HT-29 (cell line): ENCODE data around the gene AKAP6. TPM values are rescaled to one million over a fixed set of nuclear protein-coding genes. Genes with fewer than 3 reads are reported as not detected.

Experiments
- DNase-seq: peaks from one replicate; pipeline ENCODE4 v3.0.0-alpha.2; 2015; ENCODE audit warnings: low spot score
- total RNA-seq: library from RNA; depleted of rRNA; stranded (reverse); fragments of >200 nt; shearing (Covaris generic); gene quantifications from 2 replicates; pipeline ENCODE4 v1.2.3, GENCODE V29; 2014

Gene AKAP6
- total RNA-seq, 1 experiment from 2014 or later, result 1.3 TPM

GRCh38 chr14:32536175-32536574 is 207.1 kb downstream of the AKAP6 start:
- DNase-seq, result no peak

- no peak for DNase-seq
These were observed 208.1 kb downstream of the AKAP6 start for GRCh38 chr14:32537166-32537565.

DNA sequence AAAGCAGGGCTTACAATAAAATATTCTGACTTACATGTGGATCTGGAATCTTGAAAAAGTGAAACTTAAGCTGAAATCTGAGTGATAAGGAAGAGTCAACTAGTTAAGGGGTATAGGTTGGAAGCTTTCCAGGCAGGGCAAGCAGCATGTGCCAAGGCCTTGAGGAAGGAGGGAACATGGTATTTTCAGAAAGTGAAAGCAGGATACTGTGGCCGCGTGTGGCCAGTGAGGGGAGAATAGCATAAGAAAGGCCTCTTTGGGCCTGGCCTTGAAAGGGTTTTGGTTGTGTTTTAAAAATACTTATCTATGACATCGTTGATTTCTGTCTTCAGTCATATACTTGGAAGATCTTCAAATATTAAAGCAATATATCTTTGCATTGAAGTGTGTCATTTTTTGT is 213.4 kb downstream of the AKAP6 start:
- no peak for DNase-seq

- DNase-seq, result no peak
These were observed 216.0 kb downstream of the AKAP6 start for GRCh38 chr14:32545095-32545494.

DNA sequence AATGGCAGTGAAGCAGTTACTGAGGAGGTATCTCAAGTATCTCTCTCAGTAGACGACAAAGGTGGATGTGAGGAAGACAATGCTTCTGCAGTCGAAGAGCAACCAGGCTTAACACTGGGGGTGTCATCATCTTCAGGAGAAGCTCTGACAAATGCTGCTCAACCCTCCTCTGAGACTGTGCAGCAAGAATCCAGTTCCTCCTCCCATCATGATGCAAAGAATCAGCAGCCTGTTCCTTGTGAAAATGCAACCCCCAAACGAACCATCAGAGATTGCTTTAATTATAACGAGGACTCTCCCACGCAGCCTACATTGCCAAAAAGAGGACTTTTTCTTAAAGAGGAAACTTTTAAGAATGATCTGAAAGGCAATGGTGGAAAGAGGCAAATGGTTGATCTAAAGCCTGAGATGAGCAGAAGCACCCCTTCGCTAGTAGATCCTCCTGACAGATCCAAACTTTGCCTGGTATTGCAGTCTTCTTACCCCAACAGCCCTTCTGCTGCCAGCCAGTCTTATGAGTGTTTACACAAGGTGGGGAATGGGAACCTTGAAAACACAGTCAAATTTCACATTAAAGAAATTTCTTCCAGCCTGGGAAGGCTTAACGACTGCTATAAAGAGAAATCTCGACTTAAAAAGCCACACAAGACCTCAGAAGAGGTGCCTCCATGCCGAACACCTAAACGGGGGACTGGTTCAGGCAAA is 216.6 kb downstream of the AKAP6 start:
- DNase-seq, result no peak

DNA sequence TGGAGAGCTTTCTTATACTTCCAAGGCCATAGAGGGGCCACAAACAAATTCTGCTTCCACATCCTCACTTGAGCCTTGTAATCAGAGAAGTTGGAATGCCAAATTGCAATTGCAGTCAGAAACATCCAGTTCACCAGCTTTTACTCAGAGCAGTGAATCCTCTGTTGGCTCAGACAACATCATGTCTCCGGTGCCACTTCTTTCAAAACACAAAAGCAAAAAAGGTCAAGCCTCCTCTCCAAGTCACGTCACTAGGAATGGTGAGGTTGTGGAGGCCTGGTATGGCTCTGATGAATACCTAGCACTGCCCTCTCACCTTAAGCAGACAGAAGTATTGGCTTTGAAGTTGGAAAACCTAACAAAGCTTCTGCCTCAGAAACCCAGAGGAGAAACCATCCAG is 217.1 kb downstream of the AKAP6 start:
- no peak for DNase-seq

GRCh38 chr14:32552766-32553165 is 223.7 kb downstream of the AKAP6 start:
- no peak for DNase-seq

- DNase-seq, result no peak
These were observed 229.9 kb downstream of the AKAP6 start for GRCh38 chr14:32559048-32559447.

GRCh38 chr14:32559590-32559989 is 230.5 kb downstream of the AKAP6 start:
- DNase-seq, result no peak

DNA sequence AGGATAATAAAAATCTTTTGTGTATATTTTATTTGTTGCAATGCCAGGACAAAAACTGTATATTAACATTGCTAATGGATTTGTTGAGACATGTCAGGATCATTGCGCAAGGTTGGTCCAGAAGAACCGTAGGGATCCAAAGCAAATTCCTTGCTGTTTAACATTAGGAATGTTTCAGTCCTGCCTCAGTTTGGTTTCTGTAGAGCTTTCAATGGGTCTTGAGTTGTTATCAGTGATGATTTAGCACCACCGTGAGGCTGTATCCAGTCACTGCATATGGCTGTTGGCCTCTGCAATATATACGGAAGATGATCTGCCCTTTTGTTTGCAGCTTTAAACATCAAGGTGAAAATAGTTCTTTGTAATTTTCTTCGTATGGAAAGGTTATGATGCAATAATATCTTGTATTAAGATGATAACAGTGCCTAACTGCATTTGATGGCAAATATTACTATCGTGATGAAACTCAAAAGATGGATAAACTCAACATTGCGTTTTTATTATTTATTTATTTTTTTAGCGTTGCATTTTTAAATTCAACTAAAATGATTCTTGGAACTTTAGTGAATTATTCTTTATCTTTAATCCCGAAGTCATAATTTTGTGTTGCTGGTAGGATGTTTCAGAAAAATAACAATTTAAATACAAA is 231.2 kb downstream of the AKAP6 start:
- DNase-seq, result peak; percentile 72

DNA sequence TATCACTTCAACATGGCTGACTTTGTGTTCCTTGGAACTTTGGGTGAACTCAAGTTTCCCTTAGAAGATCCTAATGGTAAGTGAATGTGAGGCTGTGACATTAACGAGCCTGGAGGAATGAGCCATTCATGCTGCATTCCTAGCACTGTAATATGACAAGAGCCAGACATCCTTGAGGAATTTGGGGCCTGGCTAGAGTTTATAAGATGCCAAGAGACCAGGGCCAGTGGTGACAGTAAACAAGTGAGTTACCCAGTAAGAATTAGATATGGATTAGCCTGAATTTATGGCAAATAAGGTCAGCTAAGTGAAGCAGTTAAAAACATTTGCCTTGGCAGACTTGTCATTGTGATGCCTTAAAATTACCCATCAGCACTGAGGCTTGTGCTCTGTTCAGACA is 232.4 kb downstream of the AKAP6 start:
- no peak for DNase-seq

DNA sequence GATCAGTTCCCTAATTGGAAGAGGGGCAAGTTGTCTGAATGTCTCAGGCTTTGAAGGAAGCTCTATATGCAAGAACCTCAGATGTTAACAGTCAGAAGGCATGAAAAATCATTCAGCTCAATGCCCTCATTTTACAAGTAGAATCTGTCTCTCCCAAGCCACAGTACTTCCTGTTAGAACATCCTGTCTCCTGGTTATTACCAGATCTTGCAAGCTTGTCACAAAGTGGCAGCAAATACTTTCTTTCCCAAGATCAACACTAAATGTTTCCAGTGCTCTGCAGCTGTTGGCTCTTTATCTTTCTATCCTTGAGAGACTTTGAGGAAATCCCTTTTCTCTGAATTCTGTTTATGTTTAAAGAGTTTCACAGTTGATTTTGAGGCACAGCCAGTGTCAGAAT is 235.5 kb downstream of the AKAP6 start:
- DNase-seq, result no peak

GRCh38 chr14:32565256-32565655 is 236.2 kb downstream of the AKAP6 start:
- DNase-seq, result no peak

- no peak for DNase-seq
These were observed 238.7 kb downstream of the AKAP6 start for GRCh38 chr14:32567543-32568384.

GRCh38 chr14:32571551-32571950 is 242.5 kb downstream of the AKAP6 start:
- no peak for DNase-seq

- no peak for DNase-seq
These were observed 243.1 kb downstream of the AKAP6 start for GRCh38 chr14:32571995-32572866.

DNA sequence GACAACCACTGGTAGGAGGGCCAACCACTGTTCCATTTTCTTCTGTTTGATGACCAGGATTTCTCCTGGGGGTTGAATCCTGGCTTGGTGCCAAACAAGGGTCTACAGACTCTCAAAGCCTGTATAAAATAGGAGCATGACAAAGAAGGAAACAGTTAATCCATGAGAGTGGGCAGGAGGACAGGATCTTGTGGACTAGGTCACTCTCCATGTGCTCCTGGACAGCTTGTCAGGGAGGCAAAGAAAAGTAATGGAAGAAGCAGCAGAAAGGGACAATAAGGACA is 243.7 kb downstream of the AKAP6 start:
- no peak for DNase-seq

DNA sequence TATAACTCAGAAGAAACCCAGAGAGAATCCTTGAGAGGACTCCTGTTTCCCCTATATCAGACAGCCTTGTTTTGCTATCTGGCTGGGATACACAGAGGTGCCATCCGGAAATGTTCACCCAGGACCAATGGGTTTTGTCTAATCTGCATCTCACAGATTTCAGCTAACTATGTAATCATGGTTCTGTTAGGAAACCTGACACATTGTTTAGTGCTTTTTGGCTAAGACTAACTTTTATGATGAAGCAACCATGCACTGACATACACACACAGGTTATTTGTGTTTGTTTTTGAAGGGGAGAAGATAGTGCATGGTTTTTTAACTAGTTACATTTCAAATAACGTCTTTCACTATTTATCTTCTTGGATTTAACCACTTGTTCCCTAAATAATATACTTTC is 245.2 kb downstream of the AKAP6 start:
- no peak for DNase-seq

GRCh38 chr14:32576088-32576795 is 247.1 kb downstream of the AKAP6 start:
- peak; percentile 60 for DNase-seq

DNA sequence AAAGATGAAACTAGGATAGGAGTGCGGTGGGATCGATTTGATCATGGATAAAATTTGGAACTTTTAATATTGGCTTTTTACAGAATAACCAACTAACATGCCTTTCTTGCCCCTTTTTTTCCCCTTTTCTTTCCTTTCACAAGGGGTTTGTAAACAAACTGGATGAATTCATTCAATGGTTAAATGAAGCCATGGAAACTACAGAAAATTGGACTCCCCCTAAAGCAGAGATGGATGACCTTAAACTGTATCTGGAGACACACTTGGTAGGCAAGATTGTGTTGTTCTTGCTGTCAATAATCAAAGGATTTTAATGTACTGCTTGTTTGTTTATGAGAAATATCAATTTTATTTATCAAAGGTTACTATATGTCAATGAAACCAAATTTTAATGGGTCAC is 247.9 kb downstream of the AKAP6 start:
- DNase-seq, result no peak

GRCh38 chr14:32578181-32578580 is 249.1 kb downstream of the AKAP6 start:
- no peak for DNase-seq
